ENCODE measurements around the gene C1QB.

C1QB gene

DNA sequence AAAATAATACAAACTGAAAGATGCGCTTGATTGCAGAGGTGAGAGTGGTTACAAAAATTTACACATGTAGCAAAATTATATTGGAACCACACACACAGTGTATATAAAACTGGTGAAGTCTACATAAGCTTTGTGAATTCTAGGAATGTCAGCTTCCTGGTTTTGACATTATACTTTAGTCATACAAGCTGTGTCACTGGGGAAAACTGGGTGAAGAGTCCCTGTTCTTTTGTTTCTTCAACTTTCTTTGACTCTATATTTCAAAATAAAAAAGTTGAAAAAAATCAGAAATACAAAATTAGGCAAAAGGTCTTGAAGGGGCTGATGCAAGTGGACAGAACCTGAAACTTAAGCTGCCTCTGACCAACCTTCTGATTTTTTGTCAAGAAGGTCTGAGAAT is 6.7 kb upstream of the C1QB start:
- no peak for ATAC-seq
- no peak for TF ChIP-seq RARB (CRISPR knock-in tag; IDR thresholded peaks at IDR 0.05)
- TF ChIP-seq CREB5 (CRISPR knock-in tag; IDR thresholded peaks at IDR 0.05; ENCODE audit: low read depth): no peak
- TF ChIP-seq ESRRG (CRISPR knock-in tag; IDR thresholded peaks at IDR 0.05): no peak
- no peak for TF ChIP-seq CSRNP3 (CRISPR knock-in tag; IDR thresholded peaks at IDR 0.05)
- no peak for TF ChIP-seq ZNF8 (CRISPR knock-in tag; IDR thresholded peaks at IDR 0.05)

GRCh38 chr1:22650089-22650693 is 2.8 kb upstream of the C1QB start:
- no peak for ATAC-seq
- no peak for TF ChIP-seq CSRNP3 (CRISPR knock-in tag; IDR thresholded peaks at IDR 0.05)
- no peak for TF ChIP-seq ZNF8 (CRISPR knock-in tag; IDR thresholded peaks at IDR 0.05)
- no peak for TF ChIP-seq ZFP30 (CRISPR knock-in tag; IDR thresholded peaks at IDR 0.05)
- no peak for TF ChIP-seq CSDC2 (CRISPR knock-in tag; IDR thresholded peaks at IDR 0.05)
- TF ChIP-seq ARNTL (CRISPR knock-in tag; IDR thresholded peaks at IDR 0.05; ENCODE audit: borderline replicate concordance, low read depth): no peak
- no peak for TF ChIP-seq ISL1 (CRISPR knock-in tag; IDR thresholded peaks at IDR 0.05)
- TF ChIP-seq ZNF565 (CRISPR knock-in tag; conservative IDR thresholded peaks at IDR 0.05; ENCODE audit: low read depth): no peak

GRCh38 chr1:22651941-22652856 is 837 bp upstream of the C1QB start:
- no peak for ATAC-seq

More at GRCh38 chr1:22651941-22652856, 837 bp upstream of the C1QB start:
- no peak for TF ChIP-seq OSR1 (CRISPR knock-in tag; IDR thresholded peaks at IDR 0.05)
- TF ChIP-seq, protein P1, sequence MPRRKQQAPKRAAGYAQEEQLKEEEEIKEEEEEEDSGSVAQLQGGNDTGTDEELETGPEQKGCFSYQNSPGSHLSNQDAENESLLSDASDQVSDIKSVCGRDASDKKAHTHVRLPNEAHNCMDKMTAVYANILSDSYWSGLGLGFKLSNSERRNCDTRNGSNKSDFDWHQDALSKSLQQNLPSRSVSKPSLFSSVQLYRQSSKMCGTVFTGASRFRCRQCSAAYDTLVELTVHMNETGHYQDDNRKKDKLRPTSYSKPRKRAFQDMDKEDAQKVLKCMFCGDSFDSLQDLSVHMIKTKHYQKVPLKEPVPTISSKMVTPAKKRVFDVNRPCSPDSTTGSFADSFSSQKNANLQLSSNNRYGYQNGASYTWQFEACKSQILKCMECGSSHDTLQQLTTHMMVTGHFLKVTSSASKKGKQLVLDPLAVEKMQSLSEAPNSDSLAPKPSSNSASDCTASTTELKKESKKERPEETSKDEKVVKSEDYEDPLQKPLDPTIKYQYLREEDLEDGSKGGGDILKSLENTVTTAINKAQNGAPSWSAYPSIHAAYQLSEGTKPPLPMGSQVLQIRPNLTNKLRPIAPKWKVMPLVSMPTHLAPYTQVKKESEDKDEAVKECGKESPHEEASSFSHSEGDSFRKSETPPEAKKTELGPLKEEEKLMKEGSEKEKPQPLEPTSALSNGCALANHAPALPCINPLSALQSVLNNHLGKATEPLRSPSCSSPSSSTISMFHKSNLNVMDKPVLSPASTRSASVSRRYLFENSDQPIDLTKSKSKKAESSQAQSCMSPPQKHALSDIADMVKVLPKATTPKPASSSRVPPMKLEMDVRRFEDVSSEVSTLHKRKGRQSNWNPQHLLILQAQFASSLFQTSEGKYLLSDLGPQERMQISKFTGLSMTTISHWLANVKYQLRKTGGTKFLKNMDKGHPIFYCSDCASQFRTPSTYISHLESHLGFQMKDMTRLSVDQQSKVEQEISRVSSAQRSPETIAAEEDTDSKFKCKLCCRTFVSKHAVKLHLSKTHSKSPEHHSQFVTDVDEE (CRISPR knock-in tag; IDR thresholded peaks at IDR 0.05): no peak
- TF ChIP-seq ZNF565 (CRISPR knock-in tag; conservative IDR thresholded peaks at IDR 0.05; ENCODE audit: low read depth): no peak
- no peak for TF ChIP-seq TOX (CRISPR knock-in tag; IDR thresholded peaks at IDR 0.05; ENCODE audit: borderline replicate concordance)
- no peak for TF ChIP-seq ARNTL (CRISPR knock-in tag; IDR thresholded peaks at IDR 0.05; ENCODE audit: borderline replicate concordance, low read depth)
- no peak for TF ChIP-seq PATZ1 (CRISPR knock-in tag; IDR thresholded peaks at IDR 0.05; ENCODE audit: borderline replicate concordance)
- TF ChIP-seq ZNF8 (CRISPR knock-in tag; IDR thresholded peaks at IDR 0.05): no peak
- no peak for TF ChIP-seq BACH2 (CRISPR knock-in tag; IDR thresholded peaks at IDR 0.05; ENCODE audit: borderline replicate concordance)
- no peak for TF ChIP-seq POU6F1 (CRISPR knock-in tag; IDR thresholded peaks at IDR 0.05; ENCODE audit: borderline replicate concordance, low read depth)
- no peak for TF ChIP-seq RARB (CRISPR knock-in tag; IDR thresholded peaks at IDR 0.05)
- no peak for TF ChIP-seq PPARA (CRISPR knock-in tag; IDR thresholded peaks at IDR 0.05; ENCODE audit: borderline replicate concordance)
- TF ChIP-seq ISL1 (CRISPR knock-in tag; IDR thresholded peaks at IDR 0.05): no peak
- no peak for TF ChIP-seq CREB5 (CRISPR knock-in tag; IDR thresholded peaks at IDR 0.05; ENCODE audit: low read depth)
- no peak for TF ChIP-seq ZC3H10 (CRISPR knock-in tag; IDR thresholded peaks at IDR 0.05)
